Inferior parietal cortex (tissue), 1 donor: Measurements from ENCODE around the gene EPOP.

Source experiments
- DNase-seq: peaks from one replicate; pipeline ENCODE4 v3.0.0-alpha.2; 2016; ENCODE audit errors: extremely low spot score

EPOP gene

DNA sequence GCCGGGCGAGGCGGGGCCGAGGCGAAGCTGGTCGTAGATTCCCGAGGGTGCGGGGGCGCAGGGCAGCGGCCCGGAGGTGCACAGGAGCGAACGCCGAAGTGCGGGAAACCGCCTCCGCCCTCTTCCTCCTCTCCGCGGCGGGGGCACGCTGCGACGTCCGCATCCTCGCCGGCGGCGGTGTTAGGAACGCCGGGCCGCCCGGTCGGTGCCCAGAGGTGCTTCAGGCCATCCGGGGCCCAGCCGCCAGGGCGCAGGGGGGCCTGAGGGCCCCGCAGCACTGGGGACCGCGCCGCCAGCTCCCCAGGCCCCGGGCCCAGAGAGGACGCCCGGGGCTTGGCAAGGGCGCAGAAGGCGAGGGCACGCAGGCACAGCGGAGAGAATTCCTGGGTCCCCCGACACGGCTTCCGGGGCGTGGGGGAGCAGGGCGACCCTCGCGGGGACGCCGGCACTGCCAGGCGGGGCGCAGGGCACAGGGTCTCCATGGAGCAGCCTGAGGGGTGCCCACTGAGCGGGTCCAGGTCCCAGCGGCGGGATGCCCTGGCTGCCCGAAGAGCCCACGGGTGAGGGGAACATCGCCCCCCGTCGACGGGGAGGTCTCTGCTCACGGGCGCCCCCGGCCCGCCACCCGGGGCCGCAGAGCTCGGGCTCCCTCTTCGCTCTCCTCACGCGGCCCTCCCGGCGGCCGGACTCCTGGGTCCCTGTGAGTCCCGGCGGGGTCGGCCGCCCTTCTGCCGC lies 576 bp downstream of the EPOP start:
- DNase-seq, result no peak

DNA sequence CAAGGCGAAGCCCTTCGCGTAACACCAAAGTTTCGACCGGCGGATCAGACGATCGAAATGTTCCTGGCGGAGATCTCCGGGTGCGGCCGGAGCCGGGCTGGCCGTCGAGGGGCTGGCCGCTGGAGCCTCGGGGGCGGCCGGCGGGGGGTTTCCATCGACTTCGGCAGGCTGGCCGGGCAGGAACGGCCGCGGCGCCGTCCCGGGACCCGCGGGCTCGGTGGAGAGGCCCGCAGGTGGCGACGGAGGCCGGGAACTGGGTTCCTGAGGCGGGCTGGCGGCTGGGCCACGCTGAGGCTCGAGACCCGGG lies 1.1 kb downstream of the EPOP start:
- no peak for DNase-seq

DNA sequence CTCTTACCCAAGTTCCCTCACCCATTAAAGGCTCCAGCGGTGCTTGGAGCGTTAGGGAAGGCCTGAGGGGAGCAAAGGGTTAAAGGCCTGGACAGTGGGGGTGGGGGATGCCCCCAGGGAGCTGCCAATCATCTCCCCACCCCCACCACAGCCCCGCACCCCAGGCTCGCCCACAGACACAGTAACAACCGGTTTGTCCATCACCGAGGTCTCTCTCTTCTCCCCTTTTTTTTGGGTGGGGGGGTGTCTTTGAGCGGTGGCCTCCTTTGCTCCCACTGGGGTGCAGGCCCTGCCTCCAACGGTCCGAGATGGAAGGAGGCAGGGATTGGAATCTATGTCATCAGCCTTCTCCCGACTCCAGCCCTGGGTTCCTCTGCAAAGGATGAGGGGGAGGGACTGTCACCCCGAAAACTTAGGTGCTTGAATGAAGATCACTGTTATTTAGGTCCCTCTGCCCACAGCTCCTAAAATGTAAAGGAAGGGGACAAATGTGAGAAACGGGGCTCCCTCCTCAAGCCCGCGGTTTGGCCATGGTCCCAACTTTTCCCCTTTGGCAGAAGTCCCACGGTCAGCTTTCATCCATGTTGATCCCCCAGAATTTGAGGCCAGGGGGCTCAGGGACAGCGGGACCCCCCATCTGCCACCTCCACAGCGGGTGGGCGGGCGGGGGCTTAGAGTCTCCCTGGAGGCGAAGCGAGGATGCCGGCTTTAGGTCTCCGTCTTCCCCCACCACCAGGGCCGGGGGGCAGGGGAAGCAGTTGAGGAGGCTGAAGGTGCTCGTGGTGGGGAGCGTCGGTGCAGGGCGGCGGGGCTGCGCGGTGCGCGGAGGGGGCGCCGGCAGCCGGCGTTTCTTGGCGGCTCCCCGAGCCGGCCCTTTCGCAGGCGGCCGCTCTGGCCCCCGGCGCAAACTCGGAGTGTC lies 1.7 kb downstream of the EPOP start:
- no peak for DNase-seq

DNA sequence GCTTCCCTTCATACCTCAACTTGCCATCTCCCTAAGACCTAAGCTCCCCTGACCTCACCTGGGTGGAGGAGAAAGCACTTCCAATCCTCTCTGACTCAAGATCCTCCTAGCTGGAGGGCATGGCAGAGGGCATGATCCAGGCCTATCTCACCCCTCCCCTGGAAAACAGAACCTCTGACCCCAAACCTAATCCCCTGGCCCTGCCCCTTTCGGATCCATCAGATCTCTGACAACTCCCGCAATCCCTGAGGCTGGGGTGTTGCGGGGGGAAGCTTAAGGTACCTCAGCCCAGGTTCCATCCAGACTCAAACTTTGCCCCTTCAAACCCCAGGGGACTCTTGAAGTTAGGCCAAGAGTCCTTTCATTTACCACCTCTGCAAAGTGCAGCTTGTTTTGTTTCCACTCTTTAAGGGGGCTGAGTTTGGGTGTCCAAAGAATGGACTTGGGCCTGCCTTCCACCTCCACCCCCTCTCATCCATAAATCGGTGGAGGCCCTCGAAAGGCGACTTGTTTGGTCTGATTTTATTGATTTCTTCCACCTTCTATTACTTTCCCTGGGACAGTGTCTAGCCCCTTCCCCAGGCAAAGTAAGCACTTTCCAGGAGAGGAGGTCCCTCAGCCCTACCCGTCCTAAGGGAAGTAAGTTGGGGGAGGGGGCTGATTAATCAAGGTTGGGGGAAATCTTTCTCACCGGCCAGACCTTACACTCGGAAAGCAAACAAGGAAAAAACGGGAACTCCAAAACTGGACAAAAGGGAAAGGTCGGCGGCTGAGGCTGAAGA lies 2.6 kb downstream of the EPOP start:
- no peak for DNase-seq

DNA sequence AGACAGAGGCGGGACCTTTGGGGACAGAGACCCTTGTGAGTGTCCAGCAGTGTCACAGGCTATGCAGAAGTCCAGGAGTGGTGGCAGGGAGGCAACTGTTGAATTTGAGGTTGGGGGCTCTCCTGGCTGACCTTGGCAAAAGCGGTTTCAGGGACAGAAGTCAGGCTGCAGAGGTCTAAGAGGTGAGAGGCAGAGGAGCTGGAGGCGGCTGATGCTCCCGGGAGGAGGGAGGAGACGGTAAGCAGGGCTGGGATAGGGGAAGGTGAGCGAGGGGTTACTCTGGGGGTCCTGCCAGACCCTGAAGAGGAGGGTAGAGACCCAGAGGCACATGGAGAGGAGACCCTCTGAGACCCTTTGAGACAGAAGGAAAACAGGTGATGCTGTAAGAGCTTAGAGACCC lies 5.2 kb downstream of the EPOP start:
- DNase-seq, result no peak

DNA sequence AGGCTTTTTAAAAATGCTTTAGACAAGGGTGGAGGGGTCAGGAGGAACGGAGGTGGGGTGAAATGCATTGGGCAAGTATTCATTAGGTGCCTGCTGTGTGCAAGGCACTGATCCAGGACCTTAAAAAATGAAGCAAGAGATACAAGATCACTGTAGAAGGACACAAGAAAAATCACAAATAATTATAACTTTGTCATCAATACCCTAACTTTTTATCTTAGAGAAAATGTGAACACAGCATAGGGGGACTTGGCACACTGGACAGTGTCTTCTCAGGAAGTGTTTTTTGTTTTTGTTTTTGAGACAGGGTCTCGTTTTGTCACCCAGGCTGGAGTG lies 7.0 kb downstream of the EPOP start:
- DNase-seq, result no peak

DNA sequence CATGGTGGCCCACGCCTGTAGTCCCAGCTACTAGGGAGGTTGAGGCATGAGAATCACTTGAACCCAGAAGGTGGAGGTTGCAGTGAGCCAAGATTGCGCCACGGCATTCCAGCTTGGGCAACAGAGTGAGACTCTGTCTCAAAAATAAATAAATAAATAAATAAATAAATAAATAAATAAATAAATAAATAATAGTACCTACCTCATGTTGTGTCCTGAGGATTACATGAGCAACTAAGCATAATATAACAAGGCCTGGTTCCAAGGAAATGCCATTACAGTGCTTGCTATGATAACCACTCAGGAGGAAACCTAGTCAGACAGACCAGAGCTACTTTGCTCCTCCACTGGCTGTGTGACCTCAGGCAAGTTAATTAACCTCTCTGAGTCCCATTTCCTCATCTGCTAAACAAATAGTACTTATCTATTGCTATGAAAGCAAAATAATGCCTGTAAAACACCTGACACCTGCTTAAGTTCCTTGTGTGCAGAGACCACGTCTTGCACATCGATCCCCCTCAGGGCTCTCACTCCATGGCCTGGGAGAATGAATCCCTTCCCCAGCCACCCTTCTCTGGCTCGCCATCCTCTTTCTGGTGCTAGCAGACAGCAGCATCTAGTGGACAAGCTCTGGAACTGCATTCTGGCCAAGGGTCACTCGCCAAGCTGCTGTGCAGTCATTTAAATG lies 7.5 kb downstream of the EPOP start:
- DNase-seq, result peak; percentile 82

DNA sequence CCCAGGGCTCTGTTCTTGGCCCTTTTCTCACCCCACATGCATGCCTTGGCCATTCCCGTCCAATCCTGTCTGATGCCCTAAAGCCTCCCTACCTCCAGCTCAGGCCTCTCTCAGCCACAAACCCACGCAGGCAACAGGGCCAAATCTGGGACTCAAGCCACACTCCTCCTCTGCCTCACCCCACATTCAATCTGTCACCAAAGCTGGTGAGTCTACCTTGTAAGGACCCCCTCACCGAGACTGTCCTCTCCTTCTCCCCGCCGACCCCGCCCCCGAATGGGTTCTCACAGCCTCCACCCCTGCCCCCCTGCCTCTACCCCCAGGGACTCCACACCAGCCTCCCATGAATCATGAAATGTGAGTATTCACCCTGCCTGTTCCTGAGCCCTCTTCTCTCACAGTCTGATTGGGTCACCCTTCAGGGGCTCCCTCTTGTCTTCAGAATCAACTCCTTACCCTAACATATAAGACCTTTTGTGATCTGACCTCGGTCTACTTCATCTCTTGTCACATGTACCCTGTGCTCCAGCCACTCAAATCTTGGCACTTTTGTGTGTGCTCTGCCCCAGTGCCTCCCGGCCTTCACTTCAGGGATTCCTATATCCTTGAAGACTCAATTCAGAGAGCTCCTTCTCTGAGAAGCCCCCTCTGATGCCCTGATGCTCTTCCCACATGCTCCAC lies 10.7 kb downstream of the EPOP start:
- DNase-seq, result no peak

DNA sequence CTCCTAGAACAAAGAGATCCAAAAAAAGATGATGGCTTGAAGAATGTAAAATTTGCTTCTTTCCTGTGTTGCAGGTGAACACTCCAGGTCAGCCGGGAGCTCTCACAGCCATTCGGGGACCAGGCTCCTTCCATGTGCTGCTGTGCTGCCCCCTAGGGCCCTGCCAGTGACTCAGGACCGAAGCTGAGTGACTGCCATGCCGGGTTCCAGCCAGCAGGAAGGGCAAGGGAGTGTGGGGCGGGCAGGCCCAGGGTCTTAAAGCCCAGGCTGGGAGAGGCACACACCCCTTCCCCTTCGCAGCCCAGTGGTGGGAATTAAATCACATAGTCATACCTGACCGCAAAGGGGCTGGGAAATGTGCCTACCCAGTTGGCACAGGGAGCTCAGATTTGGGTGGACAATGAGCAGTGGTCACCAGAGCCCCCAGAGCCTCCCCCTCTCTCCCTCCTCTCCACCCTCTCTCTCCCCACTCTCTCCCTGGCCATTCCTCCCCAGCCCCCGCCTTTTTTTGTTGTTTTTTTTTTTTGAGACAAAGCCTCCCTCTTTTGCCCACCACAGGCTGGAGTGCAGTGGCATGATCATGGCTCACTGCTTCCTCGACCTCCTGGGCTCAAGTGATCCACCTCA lies 11.5 kb downstream of the EPOP start:
- DNase-seq, result no peak

DNA sequence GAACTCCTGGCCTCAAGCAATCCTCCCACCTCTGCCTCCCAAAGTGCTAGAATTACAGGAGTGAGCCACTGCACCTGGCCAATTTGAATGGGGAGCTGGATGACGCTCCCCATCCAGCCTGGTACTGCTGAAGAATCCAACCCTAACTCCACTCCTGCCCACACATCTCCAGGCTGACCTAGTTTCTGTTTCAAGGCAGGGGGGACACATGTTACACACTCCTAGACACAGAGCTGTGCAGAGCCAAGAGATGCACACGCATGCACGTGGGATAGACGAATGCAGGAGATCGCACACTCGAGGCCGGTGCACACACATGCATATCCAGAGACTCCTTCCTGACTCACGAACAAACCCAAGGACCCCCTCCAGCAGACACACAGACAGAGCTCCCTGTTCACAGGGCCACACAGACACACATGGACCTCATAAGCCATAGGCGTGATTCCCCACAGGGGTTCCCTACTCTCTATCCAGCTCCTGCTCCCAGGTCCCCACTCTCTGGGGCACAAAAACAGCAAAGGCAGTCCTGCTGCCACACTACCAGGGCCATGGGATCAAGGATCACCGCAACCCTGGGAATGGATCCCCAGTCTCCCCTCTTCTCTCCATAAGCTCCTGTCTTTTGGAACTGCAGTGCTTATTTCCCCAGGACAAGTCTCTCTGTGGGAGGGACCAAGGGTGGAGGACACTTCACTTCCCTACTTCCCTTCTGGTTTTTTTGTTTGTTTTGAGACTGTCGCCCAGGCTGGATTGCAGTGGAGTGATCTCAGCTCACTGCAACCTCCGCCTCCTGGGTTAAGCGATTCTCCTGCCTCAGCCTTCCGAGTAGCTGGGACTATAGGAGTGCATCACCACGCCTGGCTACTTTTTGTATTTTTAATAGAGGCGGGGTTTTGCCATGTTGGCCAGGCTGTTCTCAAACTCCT lies 14.4 kb downstream of the EPOP start:
- DNase-seq, result no peak

DNA sequence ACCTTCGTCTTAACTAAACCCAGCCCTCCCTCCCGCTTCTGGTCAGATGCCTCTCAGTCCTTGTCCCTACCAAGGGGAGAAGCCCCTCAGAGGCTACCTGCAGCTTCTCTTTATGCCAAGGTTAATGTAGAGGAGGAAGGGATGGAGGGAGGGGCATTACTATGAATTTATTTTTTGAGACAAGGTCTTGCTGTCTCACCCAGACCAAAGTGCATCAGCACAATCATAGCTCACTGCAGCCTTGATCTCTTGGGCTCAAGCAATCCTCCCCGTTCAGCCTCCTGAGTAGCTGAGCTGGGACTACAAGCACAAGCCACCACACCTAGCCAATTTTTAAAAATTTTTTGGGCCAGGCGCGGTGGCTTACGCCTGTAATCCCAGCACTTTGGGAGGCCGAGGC lies 15.3 kb downstream of the EPOP start:
- no peak for DNase-seq

DNA sequence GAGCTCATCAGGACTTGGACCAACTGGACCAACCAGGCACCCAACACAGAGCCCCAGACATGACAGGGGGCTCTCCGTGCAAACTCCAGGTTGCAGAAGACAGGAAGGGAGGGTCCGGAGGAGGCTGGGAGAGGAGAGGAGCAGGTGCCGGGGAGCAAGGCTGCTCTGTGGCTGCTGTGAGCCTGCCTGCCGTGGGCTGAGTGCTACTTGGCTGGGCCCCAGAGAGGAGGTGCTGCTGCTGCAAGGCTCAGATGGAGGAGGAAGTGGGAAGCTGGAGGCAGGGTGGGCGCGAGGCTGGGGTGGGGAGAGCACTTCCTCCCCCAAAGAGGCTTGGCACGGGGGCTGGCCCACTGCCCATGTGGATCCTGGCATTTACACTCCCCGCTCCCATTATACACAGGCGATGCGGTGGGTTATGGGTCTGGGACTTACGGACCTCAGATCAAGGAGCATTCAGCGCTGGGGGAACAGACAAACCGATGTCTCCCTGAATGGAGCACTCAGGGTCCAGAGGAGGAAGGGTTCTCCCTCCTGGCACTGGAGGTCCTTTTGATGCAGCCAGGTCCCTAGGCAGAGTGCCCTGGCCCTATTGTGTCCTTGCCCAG lies 15.9 kb downstream of the EPOP start:
- DNase-seq, result no peak

DNA sequence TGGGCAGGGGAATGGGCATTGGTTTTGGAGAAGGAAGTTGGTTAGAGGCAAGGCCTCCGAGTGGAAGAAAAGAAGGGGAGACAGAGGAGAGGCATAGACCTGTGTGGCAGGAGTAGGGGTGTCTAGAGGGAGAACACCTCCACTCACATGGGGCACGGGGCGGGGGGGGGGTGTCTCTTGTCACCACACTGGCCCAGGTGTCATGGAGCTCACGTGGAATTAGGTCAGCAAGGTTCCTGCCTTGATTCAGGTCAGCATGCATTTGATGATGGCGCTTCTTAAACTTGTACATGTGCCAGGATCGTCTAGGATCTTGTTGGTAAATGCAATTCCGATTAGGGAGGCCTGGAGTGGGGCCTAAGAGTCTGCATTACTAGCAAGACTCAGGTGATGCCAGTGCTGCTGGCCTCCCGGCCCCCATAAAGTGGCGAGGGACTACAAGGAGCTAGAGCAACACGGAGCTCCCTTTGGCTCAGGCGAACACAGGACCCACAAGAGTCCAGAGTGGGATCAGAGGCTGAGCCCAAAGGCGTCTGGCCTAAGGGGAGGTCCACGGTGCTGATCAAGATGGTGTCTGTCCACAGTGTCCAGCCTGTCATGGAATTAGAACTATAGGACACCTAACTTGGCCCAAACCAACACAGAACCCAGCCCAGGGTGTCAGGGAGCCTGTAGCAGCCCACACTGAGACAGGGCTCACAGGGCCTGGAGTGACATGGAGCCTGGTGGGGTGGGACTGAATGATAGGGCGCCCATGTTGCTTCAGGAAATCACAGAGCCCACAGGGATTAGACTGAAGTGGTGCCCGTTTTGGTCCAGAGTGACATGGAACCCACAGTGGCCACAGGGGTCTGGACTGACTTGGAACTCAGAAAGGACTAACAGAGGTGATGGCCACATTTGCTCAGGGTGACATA lies 16.7 kb downstream of the EPOP start:
- no peak for DNase-seq

DNA sequence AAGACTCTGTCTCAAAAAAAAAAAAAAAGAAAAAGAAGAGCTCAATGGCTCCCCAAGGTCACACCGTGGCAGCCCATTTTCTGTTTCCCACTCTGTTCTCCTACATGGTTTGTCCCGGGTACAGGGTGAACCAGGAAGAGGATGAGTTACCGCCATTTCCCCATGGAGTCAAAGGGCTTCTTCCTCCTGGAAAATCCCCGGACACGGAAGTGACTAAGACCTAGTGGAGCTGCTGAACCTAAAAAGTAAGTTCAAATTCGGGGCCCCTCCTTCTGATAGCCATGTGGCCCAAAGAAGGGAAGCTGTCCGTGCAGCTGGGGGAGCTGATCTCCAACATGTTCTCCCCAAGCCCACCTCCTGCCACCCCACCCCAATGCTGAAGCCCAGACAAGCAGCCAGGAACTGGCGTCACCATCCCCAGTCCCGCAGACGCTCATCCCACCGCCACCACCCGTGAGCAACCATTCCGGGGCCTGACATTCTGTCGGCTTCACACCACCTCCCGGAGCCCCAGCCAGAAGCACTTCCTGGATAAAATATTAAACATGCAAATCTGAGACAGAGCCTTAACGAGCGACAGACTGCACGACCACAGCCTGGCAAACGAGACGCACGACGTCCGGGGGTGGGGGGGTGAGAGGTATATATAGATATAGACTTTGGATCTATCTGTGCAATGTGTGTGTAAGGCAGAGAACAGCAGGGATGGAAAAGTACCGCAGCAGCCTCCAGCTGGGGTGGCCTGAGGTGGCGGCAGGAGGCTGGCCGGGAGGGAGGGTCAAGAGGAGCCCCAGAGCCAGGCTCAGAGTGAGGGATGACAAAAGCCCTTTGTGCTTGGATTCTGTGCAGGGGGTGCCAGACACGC lies 17.6 kb downstream of the EPOP start:
- peak; percentile 70 for DNase-seq

DNA sequence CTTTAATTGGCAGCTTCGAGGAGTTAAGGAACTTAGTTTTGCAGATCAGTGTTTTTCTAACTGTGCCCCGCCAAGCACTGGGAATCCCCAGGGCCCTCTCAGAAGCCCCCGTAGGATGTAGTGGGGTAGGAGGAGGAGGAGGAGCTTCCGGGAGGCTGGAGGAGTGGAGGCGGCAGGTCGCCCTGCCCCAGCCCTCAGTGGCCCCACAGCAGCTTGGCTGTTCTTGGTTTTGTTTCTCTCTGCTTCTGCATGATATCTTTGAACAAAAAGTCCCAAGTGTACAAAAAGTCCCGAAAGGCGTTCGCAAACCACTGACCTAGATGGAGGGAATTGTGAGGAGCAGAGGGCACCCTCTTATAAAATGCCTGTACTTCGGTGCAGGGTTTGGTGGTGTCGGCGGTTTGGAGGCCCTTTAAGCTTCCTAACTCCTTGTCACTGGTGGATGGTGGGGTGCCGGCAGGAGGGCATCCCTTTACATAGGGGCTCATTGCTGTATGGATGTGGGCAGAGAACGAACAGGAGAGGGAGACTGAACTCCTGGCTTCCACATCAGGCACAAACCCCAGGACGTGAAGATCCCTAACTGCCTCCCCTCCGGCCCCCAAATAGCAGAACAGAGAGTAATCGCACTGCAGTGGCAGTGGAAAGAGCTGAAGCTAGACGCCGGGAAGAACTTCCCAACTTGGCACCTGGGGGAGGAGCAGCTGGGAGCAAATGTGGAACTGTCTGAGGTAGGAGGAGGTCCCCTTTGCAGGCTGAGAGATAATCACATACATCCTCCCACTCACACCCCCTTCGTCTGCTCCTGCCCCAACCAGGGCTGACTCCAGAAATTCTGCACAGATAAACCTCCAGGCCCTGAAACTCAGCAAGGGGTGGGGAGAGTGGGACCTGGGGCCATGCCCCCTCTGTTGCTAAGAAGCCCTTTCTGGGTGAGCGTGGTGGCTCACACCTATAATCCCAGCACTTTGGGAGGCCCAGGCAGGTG lies 20.1 kb downstream of the EPOP start:
- no peak for DNase-seq

DNA sequence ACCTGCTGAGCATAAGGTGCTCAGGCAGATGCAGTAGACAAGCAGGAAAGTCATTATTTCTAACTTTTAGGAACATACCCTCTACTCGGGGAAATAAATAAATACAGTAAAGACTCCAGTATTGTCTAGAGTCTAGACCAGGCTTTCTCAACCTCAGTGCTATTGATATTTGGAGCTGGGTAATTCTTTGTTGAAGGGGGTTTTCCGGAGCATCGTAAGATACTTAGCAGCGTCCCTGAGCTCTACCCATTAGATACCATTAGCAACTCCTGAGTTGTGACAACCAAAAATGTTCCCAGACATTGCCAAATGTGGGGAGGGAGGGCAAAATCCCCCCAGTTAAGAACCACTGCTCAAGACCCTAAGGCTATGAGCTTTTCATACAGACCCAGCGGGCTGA lies 21.1 kb downstream of the EPOP start:
- DNase-seq, result no peak
